ENCODE data around the gene ARHGEF28.

ARHGEF28 gene

DNA sequence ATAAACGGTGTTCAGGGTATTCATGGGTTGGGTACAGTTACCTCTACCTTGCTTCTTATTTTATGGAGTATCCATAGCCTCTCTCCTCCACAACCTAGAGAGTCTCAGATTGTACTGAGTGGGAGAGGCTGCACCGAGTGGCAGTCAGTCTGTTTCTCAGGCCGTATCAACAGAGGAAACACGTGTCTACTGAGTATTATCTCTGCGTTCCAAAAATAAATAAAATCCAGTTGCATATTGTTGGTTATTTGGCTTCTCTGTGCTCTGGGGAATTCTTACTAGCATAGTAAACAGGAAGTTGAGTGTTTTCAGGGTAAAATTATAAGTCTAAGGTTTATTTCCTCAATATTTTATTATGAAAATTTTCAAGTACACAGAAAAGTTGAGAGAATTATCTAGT, 231.0 kb downstream of the ARHGEF28 start:
- no peak for DNase-seq (ENCODE audit: low read depth in 2 of 2)

DNA sequence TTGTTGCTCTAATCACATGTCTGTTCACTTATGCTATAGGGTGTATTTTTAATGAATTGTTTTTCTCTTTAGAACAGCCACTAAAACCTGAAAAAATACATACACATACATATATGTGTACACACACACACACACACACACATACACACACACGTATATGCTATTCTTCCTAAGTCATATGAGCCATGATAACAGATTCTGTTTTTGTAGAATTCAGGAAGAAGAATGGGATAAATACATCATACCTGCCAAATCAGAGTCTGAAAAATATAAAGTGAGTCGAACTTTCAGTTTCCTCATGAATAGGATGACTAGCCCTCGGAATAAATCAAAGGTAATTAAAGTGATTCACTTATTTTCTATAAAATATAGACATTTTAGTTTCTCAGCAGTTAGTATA, 231.4 kb downstream of the ARHGEF28 start:
- DNase-seq (ENCODE audit: low read depth in 2 of 2) = no peak

DNA sequence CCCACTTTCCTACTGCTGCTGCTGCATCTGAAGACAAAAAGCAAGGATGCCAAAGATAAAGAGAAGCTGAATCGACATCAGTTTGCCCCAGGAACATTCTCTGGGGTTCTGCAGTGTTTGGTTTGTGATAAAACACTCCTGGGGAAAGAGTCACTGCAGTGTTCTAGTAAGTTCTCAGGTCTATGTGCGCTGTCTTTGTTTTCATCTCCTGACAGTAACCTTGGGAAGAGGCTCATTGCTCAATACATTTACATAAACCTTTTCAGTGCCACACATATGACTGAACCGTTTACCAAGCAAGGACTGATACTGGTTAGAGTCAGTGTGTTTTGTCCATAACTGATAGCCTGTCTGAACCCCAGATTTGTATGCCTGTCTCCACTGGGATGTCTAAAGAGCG, 232.1 kb downstream of the ARHGEF28 start:
- no peak for DNase-seq (ENCODE audit: low read depth in 2 of 2)

DNA sequence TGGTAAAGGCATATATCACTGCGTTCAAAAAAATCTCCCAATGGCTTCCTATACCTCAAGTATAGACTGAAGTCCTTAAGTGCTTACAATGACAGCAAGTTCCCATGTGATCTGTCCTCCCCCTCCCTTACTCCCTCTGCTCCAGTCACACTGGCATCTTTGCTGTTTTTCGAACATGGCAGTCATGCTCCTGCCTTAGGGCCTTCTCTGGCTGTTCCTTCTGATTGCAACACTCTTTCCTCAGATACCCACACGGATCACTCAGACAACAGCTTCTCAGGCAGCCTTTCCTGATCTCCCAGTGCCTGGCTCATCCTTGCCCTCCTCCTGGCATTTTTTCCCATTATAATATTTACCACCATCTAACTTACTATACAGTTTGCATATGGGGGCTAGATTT, 232.8 kb downstream of the ARHGEF28 start:
- DNase-seq (ENCODE audit: low read depth in 2 of 2) = no peak

DNA sequence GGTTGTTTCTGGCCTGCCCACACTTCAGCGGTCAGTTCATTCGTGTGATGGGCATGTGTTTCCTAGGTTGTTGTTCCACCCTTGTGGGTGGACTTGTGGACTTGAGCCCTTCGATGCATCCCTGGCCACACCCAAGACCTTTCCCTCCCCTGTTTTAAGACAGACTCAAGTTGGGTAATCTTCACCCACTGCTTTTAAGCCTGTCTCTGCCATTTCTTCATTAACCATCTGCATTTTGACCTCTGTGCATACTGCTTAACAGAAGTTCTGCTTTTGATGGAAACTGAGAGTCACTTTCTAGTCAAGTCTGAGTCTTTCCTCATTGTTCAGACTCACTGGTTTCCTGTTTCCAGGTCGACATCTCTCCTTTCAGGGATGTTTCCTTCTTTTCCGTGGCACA, 233.7 kb downstream of the ARHGEF28 start:
- no peak for DNase-seq (ENCODE audit: low read depth in 2 of 2)

- no peak for DNase-seq (ENCODE audit: low read depth in 2 of 2)
Measured at GRCh38 chr5:73861313-73861988, 235.5 kb downstream of the ARHGEF28 start.

GRCh38 chr5:73862796-73863195, 236.8 kb downstream of the ARHGEF28 start:
- no peak for DNase-seq (ENCODE audit: low read depth in 2 of 2)

- DNase-seq (ENCODE audit: low read depth in 2 of 2) = no peak
Measured at GRCh38 chr5:73863876-73864275, 237.9 kb downstream of the ARHGEF28 start.

DNA sequence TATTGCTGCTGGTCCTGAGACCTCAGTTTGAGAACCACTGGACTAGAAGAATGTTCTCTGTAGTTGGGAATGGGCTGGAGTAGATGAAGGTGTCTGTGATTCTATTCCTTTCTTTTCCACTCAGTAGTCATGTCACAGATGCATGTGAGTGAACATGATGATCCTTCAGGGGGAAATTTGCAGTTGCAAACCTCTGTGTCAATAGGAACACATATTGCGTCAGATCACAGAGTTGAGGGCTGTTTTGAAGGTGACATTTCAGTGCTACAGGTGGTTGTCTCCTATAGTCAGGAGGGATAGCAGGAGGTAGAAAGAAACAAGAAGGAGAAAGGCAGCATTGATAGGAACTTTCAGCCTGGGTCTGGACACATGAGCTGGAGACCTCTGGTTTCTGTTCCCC, 239.3 kb downstream of the ARHGEF28 start:
- DNase-seq (ENCODE audit: low read depth in 2 of 2) = no peak

GRCh38 chr5:73867345-73868335, 241.6 kb downstream of the ARHGEF28 start:
- no peak for DNase-seq (ENCODE audit: low read depth in 2 of 2)

DNA sequence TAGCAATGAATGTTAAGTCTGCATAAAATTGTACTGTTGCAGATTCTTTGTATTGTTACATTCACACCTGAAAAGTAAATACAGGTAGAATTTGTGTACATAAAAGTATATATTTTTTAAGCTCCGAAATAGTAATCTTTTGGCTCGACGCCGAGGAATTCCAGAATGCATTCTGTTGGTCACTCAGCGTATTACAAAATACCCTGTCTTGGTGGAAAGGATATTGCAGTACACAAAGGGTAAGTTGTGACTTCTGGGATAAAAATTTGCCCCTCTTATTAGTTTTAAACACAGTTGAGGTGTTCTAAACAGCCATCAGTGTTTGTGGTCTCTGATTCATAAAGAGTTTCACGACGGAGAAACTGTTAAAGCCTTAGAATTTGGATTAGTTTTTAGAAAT, 257.6 kb downstream of the ARHGEF28 start:
- no peak for DNase-seq (ENCODE audit: low read depth in 2 of 2)

DNA sequence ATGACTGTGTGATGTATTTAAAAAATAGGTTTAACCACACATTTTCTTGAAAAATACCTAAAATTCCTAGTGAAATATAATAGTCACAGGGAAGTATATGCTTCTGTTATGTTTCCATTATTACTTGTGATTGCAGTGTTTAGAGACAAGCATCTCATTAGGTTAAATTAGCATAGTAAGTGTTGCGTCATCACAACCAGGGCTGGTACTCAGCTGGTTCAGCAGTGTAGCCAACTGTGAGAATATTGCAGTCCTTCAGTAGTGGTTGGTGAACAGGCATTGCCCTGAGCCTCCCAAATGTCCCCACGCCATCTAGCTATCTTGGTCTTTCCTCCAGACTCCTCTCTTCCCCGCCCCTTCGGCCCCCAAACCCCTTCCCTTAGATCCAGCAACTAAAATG, 261.7 kb downstream of the ARHGEF28 start:
- no peak for DNase-seq (ENCODE audit: low read depth in 2 of 2)

DNA sequence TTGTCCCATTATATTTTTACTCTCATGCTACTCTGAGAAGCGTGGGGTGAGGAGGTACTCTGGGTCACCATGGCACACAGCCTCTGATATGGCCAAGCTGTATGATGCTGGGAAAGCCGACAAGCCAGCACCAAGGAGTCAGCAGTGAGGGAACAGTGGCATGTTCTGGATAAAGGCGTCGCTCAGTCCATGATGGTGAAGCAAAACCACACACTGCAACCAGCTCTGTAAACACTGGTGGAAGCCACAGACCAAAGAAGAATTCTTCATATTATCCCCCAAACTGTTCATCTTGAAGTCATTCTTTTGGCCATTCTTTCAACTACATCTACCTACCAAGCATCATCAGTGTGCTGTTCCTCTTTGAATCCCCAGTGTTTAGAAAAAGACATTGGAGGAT, 264.6 kb downstream of the ARHGEF28 start:
- DNase-seq (ENCODE audit: low read depth in 2 of 2) = no peak

DNA sequence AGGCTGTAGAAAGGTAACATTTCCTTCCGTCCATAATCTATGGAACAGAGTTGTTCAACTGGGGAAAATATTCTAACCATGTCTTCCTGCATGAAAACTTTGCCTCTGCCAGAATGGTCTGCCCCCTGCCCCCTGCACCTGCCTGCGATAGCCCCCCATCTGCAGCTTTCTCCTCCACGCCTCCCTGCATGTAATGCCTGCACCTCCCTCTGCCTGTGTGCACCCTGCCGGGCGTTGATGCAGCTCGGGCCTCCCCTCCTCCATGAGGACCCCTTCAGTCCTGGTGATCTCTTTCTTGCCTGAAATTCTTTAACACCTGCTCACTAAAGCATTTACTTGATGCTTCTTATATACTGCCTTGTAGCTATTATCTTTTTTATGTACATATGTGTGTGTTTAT, 266.2 kb downstream of the ARHGEF28 start:
- no peak for DNase-seq (ENCODE audit: low read depth in 2 of 2)

- no peak for DNase-seq (ENCODE audit: low read depth in 2 of 2)
Measured at GRCh38 chr5:73892806-73893205, 266.8 kb downstream of the ARHGEF28 start.

DNA sequence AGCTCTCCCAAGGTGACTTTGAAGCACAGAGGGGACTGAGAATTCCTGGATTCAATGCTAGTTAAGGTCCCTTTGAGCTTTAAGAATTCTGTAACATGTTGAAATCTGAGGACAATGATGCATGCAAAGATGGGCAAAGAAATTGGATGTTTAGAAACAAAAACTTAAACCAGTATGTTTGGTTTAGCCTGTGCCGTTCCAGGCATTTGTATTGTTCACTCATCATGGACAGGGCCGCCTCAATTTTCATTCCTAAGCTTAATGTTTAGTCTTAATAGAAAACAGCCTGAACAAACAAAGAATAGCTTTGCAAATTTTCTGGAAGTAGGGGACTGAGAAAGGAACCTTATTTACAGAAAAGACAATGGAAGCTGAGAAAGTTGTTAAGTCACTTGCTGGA, 267.8 kb downstream of the ARHGEF28 start:
- DNase-seq (ENCODE audit: low read depth in 2 of 2) = no peak

DNA sequence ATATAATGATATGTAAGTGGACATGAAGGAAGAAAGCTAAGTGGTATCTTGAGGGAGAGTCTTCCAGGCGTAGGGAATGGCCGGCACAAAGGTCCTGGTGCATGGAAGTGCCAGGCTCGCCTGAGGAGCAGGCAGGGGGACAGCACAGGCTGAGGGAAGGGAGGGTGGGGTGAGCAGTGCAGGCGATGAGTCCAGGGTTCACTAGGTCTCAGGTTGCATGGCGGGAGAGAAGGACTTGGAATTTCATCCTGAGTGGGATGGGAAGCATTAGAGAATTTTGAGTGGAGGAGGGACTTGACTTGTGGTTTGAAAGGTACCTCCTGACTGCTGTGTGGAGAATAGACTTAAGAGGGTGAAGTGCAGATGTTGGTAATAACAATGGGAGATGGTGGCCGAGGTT, 268.9 kb downstream of the ARHGEF28 start:
- no peak for DNase-seq (ENCODE audit: low read depth in 2 of 2)

DNA sequence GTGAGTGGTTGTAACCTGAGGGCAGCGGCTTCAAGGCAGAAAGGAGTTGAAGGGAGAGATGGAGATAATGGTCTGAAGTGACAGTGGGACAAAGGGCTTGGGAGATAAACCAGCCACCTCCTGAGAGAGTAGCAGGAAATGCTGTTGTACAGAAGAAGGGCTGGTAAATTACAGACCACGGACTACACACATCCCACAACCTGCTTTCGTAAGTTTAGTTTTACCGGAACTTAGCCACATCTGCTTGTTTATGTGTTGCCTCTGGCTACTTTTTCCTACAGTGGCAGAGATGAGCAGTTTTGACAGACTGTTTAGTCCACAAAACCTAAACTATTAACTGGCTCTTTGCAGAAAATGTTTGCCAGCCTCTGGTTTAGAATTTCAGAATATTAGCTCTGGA, 269.5 kb downstream of the ARHGEF28 start:
- DNase-seq (ENCODE audit: low read depth in 2 of 2) = no peak

GRCh38 chr5:73896097-73896496, 270.1 kb downstream of the ARHGEF28 start:
- DNase-seq (ENCODE audit: low read depth in 2 of 2) = no peak

GRCh38 chr5:73896668-73897067, 270.7 kb downstream of the ARHGEF28 start:
- no peak for DNase-seq (ENCODE audit: low read depth in 2 of 2)

DNA sequence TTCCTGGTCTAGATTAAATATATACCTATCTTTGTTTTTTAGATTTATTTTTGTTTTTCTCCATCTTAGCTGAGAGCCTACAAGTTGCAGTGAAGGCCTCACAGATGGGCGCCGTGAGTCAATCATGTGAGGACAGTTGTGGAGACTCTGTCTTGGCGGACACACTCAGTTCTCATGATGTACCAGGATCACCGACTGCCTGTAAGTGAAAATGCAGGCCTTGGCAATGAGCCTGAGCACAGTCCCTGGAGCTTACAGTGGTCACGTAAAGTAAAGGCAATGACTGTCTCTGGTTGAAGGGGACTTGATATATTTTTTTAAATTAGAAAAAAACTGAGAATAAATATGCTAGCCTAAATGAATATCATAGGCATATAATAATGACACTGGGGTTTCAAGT, 271.9 kb downstream of the ARHGEF28 start:
- DNase-seq (ENCODE audit: low read depth in 2 of 2) = no peak

DNA sequence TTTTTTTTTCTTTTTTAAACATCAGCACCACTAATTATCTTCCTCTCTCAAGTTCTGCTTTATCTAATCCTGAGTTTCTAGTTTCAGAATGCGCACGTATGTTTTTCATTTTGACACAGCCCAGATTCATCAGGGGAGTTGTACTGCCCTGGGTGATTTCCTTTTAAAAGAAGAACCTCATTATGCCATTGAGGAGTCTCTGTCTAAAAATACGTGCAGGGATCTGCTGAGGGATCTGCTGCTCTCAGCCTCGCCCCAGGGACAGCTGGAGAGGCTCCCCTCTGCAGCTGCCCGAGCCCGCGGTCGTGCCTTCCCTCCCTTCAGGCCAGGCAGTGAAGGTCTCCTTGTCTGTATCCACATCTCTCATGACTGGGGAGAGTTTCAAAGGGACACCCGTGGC, 273.1 kb downstream of the ARHGEF28 start:
- DNase-seq (ENCODE audit: low read depth in 2 of 2) = no peak

- no peak for DNase-seq (ENCODE audit: low read depth in 2 of 2)
Measured at GRCh38 chr5:73899916-73900315, 273.9 kb downstream of the ARHGEF28 start.
